ENCODE results near the gene ZNRF3.

Gene ZNRF3

DNA sequence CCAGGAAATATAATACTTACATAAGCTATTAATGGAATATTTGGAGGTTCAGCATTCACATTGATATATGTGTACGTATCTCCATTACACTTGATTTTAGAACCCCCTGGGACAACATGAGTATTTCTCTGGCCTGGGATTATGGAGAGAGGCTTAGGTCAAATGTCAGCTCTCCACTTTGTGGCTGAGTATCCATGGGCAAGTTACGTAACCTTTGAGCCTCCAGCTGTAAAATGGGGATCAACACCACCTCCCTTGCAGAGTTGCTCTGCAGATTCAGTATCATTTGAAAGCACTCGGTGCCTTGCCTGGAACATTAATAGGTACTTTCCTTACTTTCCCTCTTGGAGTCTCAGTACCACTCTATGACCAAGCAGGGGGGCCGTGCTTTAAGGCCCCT, 145.1 kb downstream of the ZNRF3 start:
- Histone ChIP-seq H3K36me3 (ENCODE audit: control insufficient read depth, insufficient read depth, low read length) (no peaks in the 10 kb centered on the region), H3K4me3 (replicated peaks; ENCODE audit: low read depth, low read length) (no peak overlapping the region), H3K27me3 (replicated peaks; ENCODE audit: control insufficient read depth, insufficient read depth, low read length) (no peaks in the 10 kb centered on the region; the same call in none of the 2 replicates)
- no peak for DNase-seq (ENCODE audit: extremely low read depth, insufficient read length)
- TF ChIP-seq, protein P1, sequence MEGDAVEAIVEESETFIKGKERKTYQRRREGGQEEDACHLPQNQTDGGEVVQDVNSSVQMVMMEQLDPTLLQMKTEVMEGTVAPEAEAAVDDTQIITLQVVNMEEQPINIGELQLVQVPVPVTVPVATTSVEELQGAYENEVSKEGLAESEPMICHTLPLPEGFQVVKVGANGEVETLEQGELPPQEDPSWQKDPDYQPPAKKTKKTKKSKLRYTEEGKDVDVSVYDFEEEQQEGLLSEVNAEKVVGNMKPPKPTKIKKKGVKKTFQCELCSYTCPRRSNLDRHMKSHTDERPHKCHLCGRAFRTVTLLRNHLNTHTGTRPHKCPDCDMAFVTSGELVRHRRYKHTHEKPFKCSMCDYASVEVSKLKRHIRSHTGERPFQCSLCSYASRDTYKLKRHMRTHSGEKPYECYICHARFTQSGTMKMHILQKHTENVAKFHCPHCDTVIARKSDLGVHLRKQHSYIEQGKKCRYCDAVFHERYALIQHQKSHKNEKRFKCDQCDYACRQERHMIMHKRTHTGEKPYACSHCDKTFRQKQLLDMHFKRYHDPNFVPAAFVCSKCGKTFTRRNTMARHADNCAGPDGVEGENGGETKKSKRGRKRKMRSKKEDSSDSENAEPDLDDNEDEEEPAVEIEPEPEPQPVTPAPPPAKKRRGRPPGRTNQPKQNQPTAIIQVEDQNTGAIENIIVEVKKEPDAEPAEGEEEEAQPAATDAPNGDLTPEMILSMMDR (IDR thresholded peaks at IDR 0.05; ENCODE audit: insufficient read depth, low read length, poor library complexity, severe bottlenecking), result no peak

DNA sequence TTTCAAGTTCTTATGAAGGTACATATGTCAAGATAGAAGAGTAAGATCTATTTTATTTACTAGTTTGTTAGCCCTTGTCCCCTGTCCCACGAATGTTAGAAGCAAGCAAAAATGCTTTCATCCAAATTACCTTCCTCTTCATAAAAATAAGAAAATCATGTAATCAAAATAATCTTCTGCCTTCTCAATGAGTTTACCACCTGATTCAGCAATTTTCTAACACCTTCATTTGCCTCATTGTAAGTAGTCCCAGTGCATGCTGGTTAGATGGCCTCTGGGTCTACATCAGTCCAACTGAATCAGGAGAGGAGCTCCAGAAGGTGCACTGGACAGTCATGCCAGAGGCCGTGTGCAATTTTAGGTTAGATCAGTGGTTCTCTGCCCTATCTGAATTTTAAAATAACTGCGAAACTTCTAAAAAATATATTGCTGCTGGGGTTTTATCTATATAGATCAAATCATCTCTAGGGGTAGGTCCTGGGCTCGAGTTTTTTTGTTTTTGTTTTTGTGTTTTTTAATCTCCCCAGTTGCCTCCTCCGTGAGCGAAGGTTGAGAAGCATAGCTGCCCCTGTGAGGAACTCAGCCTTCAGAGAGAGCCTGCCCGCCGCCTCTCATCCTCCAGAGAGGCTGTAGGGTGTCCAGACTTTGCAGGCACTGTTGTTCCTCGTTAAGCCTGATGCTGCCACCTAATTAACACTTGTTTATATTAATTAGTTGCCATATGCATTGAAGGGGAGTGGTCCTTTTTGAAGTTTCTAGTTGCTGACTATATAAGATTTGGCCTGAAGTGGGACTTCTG, 146.0 kb downstream of the ZNRF3 start:
- TF ChIP-seq, protein P1 (IDR thresholded peaks at IDR 0.05; ENCODE audit: insufficient read depth, low read length, poor library complexity, severe bottlenecking), result no peak
- no peaks in the 10 kb centered on the region for H3K36me3 ChIP-seq (ENCODE audit: control insufficient read depth, insufficient read depth, low read length)
- DNase-seq (ENCODE audit: extremely low read depth, insufficient read length), result no peak
- no peak overlapping the region for H3K4me3 ChIP-seq (replicated peaks; ENCODE audit: low read depth, low read length)
- no peaks in the 10 kb centered on the region; the same call in none of the 2 replicates for H3K27me3 ChIP-seq (replicated peaks; ENCODE audit: control insufficient read depth, insufficient read depth, low read length)

DNA sequence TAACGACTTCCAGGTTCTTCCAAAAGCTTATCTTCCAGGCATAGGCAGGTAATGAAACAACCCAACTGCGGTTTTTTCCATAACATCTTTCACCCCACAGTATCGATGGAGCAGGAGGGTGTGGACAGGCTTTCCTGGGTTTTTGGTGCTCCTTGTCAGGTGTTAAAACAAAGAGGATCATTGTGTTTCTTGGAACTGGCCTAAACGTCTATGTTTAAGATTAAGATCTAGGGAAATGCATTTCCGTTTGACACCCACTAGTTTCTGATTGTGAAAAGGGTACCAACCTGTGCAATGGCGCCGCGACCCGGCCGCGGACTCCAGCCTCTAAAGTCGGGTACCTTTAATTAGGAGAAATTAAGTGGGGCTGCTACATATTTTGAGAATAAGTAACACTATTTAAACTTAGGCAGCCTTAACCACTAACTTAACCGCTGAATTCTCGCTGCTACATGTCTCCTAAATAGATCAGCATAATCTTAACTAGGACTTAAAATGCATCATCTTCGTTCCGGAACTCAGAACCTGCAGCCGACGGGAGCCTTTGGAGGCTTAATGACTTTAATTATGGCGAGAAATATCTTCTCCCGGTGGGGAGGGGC, 146.7 kb downstream of the ZNRF3 start:
- Histone ChIP-seq H3K4me3 (replicated peaks; ENCODE audit: low read depth, low read length) (no peak overlapping the region), H3K36me3 (ENCODE audit: control insufficient read depth, insufficient read depth, low read length) (no peaks in the 10 kb centered on the region), H3K27me3 (replicated peaks; ENCODE audit: control insufficient read depth, insufficient read depth, low read length) (no peaks in the 10 kb centered on the region; the same call in none of the 2 replicates)
- DNase-seq (ENCODE audit: extremely low read depth, insufficient read length), result no peak
- TF ChIP-seq, protein P1 (IDR thresholded peaks at IDR 0.05; ENCODE audit: insufficient read depth, low read length, poor library complexity, severe bottlenecking), result no peak

DNA sequence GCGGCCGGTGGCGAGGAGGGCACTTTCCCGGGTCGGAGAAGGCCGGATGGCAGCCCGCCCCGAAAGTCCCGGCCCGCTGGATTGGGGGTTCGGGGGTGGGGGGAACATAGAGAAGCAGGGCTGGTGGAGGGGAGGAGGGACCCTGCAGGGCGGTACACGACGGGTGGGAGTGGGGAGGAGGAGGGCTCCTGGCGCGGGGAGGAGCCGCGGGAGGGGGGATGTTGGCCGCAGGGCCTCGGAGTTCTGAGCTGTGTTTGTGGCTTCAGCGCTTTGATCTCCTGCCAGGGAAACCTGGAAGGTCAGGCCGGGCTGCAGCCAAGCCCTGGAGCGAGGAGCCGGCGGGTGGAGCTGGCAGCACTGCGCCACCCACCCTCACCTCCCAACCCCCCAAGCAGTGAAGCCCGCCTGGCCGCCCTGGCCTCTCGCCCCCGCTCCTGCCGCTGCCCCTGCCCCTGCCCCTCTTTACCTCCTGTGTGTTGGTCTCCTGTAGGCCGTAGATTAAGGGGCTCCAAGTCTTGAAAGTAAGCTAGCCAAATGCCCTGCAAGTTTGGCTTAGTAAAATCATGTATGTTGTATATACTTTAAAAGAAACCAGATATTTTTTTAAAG, 147.3 kb downstream of the ZNRF3 start:
- no peaks in the 10 kb centered on the region for H3K36me3 ChIP-seq (ENCODE audit: control insufficient read depth, insufficient read depth, low read length)
- TF ChIP-seq, protein P1 (IDR thresholded peaks at IDR 0.05; ENCODE audit: insufficient read depth, low read length, poor library complexity, severe bottlenecking), result no peak
- no peak overlapping the region for H3K4me3 ChIP-seq (replicated peaks; ENCODE audit: low read depth, low read length)
- DNase-seq (ENCODE audit: extremely low read depth, insufficient read length), result no peak
- no peaks in the 10 kb centered on the region; the same call in none of the 2 replicates for H3K27me3 ChIP-seq (replicated peaks; ENCODE audit: control insufficient read depth, insufficient read depth, low read length)

DNA sequence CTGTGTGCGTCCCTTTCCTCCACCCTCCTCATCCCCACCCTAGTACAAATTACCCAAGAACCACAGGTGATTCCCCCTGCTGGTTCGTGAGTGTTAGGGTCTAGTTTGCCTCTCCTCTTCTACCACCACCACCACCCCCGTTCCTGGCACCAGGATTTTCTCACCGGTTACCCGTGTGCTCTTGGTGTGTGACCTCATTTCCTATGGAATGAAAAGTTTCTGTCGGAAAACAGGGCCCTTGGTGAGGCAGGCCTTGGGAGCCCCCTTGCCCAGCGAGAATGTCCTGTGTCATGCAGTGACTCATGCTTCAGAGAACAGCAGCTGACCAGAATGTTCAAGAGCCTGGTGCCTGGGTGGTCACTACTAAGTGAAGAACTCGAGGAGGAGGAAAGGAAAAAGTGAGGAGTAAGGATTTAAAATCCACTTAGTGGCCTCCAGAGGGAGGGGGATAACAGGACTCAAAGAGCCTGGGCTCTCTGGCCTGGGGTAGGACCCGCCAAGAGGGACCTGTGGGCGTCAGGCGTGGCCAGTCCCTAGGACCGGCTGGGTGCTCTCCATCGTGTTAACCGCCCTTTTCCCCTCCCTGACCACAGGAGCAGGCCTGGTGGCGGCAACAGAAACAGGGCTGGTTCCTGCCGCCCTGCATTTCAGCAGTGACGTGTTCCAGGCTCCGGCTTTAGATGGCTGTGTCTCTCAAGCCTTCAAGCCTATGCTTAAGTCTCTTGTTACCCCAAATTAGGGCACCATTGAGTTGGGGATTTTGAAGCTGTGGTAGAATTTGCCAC, 148.0 kb downstream of the ZNRF3 start:
- TF ChIP-seq, protein P1 (IDR thresholded peaks at IDR 0.05; ENCODE audit: insufficient read depth, low read length, poor library complexity, severe bottlenecking), result no peak
- no peaks in the 10 kb centered on the region; the same call in none of the 2 replicates for H3K27me3 ChIP-seq (replicated peaks; ENCODE audit: control insufficient read depth, insufficient read depth, low read length)
- no peaks in the 10 kb centered on the region for H3K36me3 ChIP-seq (ENCODE audit: control insufficient read depth, insufficient read depth, low read length)
- DNase-seq (ENCODE audit: extremely low read depth, insufficient read length), result no peak
- H3K4me3 ChIP-seq (replicated peaks; ENCODE audit: low read depth, low read length), result no peak overlapping the region
